Measurements from ENCODE around the gene CDH9.

DNA sequence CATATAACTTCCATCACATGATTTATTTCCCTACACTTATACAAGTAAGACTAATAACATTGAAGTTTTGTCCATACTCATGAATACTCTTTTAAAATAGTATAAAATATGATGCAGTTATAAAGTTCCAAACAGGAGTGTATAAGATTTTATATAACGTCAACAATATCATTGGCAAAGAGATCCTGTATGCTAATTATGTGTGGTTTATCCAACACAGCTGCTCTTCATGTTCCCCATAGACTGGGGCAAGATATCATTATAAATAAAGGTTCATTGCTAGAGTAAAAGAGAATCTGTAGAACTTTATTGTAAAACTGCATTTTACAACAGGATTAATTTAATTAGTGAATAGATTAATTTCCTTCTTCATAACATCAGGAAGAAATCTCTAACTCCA, 16.9 kb downstream of the CDH9 start:
- TF ChIP-seq, protein P1, sequence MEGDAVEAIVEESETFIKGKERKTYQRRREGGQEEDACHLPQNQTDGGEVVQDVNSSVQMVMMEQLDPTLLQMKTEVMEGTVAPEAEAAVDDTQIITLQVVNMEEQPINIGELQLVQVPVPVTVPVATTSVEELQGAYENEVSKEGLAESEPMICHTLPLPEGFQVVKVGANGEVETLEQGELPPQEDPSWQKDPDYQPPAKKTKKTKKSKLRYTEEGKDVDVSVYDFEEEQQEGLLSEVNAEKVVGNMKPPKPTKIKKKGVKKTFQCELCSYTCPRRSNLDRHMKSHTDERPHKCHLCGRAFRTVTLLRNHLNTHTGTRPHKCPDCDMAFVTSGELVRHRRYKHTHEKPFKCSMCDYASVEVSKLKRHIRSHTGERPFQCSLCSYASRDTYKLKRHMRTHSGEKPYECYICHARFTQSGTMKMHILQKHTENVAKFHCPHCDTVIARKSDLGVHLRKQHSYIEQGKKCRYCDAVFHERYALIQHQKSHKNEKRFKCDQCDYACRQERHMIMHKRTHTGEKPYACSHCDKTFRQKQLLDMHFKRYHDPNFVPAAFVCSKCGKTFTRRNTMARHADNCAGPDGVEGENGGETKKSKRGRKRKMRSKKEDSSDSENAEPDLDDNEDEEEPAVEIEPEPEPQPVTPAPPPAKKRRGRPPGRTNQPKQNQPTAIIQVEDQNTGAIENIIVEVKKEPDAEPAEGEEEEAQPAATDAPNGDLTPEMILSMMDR (IDR thresholded peaks at IDR 0.05; ENCODE audit: insufficient read depth, low read length), result no peak
- TF ChIP-seq, protein P2, sequence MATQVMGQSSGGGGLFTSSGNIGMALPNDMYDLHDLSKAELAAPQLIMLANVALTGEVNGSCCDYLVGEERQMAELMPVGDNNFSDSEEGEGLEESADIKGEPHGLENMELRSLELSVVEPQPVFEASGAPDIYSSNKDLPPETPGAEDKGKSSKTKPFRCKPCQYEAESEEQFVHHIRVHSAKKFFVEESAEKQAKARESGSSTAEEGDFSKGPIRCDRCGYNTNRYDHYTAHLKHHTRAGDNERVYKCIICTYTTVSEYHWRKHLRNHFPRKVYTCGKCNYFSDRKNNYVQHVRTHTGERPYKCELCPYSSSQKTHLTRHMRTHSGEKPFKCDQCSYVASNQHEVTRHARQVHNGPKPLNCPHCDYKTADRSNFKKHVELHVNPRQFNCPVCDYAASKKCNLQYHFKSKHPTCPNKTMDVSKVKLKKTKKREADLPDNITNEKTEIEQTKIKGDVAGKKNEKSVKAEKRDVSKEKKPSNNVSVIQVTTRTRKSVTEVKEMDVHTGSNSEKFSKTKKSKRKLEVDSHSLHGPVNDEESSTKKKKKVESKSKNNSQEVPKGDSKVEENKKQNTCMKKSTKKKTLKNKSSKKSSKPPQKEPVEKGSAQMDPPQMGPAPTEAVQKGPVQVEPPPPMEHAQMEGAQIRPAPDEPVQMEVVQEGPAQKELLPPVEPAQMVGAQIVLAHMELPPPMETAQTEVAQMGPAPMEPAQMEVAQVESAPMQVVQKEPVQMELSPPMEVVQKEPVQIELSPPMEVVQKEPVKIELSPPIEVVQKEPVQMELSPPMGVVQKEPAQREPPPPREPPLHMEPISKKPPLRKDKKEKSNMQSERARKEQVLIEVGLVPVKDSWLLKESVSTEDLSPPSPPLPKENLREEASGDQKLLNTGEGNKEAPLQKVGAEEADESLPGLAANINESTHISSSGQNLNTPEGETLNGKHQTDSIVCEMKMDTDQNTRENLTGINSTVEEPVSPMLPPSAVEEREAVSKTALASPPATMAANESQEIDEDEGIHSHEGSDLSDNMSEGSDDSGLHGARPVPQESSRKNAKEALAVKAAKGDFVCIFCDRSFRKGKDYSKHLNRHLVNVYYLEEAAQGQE (IDR thresholded peaks at IDR 0.05; ENCODE audit: insufficient replicate concordance, low read depth), result no peak
- TF ChIP-seq POLR2AphosphoS5 (IDR thresholded peaks at IDR 0.05; ENCODE audit: low read depth), result no peak
- TF ChIP-seq GABPA (IDR thresholded peaks at IDR 0.05; ENCODE audit: low read depth), result no peak
- no peak for TF ChIP-seq SPI1 (IDR thresholded peaks at IDR 0.05; ENCODE audit: borderline replicate concordance, low read depth)
